ENCODE measurements around the gene DESI1.

Gene DESI1

GRCh38 chr22:41548830-41549211, 72.0 kb downstream of the DESI1 start:
- no peak for DNase-seq (ENCODE audit: low read depth, low spot score)
- Histone ChIP-seq H3K9me3 (ENCODE audit: insufficient read depth, low read length) (no peaks in the 10 kb centered on the region), H3K36me3 (ENCODE audit: insufficient read depth, insufficient read length, low read length) (no peaks in the 10 kb centered on the region), H3K4me3 (ENCODE audit: insufficient read length, low read depth) (no peak overlapping the region), H3K27me3 (ENCODE audit: insufficient read depth, insufficient read length) (no peaks in the 10 kb centered on the region), H3K9ac (ENCODE audit: insufficient read length, low read depth) (no peak overlapping the region), H3K4me1 (ENCODE audit: insufficient read depth, insufficient read length) (no peaks in the 10 kb centered on the region)
- TF ChIP-seq SUZ12 (IDR thresholded peaks at IDR 0.05; ENCODE audit: extremely low read depth, insufficient read depth, insufficient read length) (no peak), ZNF274 (IDR thresholded peaks at IDR 0.05; ENCODE audit: low read depth, low read length) (no peak), YY1 (IDR thresholded peaks at IDR 0.05; ENCODE audit: insufficient read depth, insufficient read length) (no peak)
